GM20431 (cell line): ENCODE measurements around the gene SLC25A51.

ENCODE experiments used
- in situ Hi-C: fragments of 300-500 bp; cut with MseI, MboI; formaldehyde crosslinking; loops from one replicate; pipeline ENCODE4 v1.15.0; 2020; ENCODE audit warnings: low sequenced_read_pairs; ENCODE audit not compliant: unreplicated experiment

SLC25A51 gene

GRCh38 chr9:37922363-37923117 is 18.6 kb upstream of the SLC25A51 start:
- in situ Hi-C loops: loop anchor here (10.0 to 25.0 kb wide), 4 partner anchors 142 to 440 kb away; partner anchors contain the start of gene SHB

GRCh38 chr9:37921546-37922300 is 17.8 kb upstream of the SLC25A51 start:
- in situ Hi-C loops: loop anchor here (10.0 to 25.0 kb wide), 4 partner anchors 143 to 441 kb away; partner anchors contain the start of gene SHB

DNA sequence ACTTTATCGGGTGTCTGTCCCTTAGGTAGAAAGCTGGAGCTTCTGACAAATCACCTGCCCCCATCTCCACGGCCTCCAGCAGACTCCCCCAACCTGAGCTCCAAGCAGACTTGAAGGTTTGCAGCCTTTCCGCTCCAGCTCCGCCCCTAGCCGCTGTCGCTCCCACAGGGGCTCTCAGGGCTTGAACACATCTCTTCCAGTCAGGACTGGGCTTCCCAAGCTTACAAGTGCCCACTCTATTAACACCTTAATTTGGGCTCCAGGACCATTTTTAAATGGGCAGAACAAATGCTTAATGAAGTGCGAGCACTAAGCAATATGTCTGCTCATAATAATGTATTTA is 17.2 kb upstream of the SLC25A51 start:
- in situ Hi-C loops: loop anchor here (10.0 to 25.0 kb wide), 4 partner anchors 144 to 441 kb away; partner anchors contain the start of gene SHB

DNA sequence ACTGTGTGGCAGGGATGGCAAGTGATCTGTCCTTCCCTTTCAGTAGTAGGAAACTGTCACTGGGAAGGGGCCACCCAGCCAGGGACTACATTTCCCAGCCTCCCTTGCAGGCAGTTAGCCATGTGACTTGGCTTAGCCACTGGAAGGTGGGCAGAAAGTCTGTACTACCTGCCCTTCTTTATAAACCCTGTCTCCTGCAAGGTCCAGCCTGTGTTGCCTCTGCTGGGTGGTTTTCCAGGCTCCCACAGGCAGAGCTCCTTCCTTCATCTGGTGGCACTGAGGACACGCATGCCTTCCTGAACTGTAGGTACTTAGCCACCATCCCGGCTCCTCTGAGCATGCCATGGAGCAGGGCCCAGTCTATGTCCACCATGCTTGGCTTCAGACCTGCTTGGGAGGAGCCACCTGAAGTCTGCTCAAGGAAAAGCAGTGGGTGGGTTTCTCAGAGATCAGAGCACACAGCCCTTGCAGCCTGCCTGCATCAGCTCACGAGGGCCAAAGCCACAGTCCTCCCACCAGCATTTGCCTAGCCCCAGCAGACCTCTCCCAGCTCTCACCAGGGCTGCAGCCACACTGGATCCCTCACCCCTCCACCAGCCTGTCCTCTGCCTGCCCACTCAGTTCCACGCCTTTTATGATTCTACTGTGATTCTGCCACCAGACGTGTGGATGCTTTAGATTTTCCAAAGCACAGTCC is 16.7 kb upstream of the SLC25A51 start:
- in situ Hi-C loops: loop anchor here (10.0 to 25.0 kb wide), 4 partner anchors 144 to 442 kb away; partner anchors contain the start of gene SHB

DNA sequence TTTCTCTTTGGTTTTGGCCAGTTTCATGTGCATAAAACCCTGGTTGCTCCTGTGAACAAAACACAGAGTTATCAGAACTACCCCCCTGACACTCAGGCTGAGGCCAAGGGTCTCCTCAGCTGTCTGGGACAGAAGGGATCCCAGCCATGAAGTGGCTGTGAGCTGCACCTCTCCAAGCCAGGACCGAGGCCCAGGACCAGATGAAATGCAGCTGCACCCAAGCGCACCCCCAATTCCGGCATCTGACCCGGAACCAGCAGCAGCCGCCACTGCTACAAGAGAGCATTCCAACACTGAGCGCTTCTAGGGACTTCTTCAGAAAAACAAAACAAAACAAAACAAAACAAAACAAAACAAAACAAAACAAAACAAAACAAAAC is 16.0 kb upstream of the SLC25A51 start:
- in situ Hi-C loops: loop anchor here (10.0 to 25.0 kb wide), 4 partner anchors 145 to 442 kb away; partner anchors contain the start of gene SHB

DNA sequence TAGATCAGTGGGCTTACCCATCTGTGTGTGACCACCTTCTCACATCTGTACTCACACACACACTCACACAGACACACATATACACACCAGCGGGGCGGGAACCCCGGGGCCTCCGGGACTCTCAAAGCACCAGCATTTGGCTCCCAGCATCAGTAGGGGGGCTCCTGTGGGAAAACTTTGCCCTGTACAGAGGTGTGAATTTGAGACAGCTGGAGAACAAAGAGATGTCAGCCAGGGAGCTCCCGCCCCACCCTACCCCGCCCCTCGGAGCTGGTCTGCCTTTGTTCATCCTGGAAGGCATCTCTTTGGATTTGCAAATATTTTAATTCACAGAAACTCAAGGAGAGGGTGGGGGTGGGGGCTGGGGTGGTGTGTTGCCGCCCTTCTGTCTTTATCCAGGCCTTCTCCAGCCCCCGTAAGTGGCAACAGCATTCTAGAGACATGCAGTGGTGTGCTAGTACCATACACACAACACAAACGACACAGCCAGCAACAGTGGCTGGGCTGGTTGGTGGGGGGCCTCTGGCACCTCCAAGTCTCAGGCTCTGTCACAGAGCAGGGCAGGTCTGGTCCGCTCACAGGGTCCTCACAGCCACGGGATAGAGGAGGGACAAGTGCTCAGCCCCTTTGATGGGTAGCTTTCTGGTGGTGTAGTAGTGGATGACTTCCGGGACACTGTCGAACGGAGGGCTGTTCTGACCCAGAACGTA is 15.5 kb upstream of the SLC25A51 start:
- in situ Hi-C loops: loop anchor here (25.0 kb wide), 3 partner anchors 243 to 443 kb away; no protein-coding TSS in a partner anchor

DNA sequence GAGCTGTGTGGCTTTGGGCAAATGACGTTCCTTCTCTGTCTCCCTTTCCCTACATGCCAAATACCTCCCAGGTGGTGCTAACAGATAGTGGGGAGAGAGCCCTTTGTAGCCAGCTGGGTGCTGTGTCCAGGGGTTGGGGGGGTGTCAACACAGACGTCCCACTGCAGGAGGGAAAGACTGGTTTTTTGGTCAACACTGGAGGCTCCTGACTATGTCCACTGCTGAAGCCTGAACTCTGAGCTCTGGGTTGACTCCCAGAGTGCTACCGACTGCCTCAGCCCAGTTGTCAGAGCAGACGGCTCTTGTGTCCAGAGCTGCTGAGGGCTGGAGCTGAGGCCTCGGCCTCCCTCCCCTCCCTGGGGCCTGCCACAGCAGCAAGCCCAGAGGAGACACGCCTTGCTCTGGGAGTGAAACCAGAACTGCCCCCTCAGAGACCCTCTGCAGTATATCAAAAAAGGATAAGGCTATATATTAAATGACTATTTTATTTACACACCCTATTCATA is 14.8 kb upstream of the SLC25A51 start:
- in situ Hi-C loops: loop anchor here (25.0 kb wide), 3 partner anchors 244 to 444 kb away; no protein-coding TSS in a partner anchor

GRCh38 chr9:37917801-37918664 is 14.1 kb upstream of the SLC25A51 start:
- in situ Hi-C loops: loop anchor here (25.0 kb wide), 3 partner anchors 244 to 444 kb away; no protein-coding TSS in a partner anchor

DNA sequence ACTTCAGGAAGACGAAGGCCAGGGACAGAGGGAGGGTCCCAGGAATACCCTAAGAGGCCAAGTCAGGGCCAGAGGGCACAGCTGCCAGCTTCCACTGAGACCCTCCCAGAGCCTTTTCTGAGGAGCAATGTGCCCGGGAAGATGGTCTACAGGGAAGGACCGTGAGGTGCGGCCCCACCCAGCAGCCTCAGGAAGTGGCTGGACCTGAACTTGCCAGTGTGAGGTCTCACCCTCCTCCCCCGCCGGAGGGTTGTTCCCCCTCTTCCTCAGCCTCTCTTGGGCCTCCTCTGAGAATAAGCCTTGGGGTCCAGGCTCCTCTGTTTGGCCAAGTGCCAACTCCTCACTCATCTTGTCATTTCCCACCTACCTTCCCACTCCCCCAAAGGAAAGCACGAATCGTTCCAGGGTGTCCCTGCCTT is 13.4 kb upstream of the SLC25A51 start:
- in situ Hi-C loops: loop anchor here (25.0 kb wide), 3 partner anchors 245 to 445 kb away; no protein-coding TSS in a partner anchor

DNA sequence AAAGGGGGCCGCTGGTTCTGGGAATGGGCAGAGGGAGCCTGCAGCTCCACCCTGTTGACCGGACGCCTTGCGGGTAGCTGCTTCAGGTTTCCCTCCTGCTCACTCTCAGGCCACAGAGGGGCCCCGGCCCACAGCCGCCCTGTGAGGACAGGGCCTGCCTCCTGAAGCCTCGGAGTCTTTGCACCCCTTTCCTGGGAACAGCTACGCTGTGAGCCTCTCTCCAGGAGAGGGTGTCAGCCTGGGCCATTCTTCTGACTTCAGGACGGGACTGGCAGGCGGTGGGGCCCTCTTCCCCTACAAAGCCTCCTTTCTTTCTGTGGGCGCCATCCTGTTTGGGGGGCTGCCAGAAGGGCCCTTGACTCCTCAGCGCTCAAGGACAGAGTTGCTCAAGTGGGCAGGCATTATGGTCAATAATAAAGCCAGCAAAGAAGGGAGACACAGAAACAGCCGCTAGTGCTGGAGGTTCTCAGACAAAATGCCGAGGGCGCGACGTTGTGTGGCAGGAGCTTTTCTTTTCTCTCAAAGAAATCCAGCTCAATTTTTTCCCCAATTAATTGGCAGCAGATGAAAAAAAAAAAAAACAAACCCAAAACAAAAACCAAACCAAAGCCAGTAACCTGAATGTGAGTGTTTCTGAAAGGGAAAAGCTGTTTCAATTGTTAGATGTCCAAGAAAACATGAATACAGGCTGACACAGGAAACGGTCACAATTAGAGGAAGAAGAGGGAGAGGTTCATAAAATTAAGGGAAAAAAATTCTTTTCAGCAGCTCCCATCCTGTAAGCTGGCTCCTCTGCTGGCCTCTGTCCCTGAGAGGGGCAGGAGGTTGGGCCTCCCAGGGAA is 12.8 kb upstream of the SLC25A51 start:
- in situ Hi-C loops: loop anchor here (25.0 kb wide), 3 partner anchors 246 to 446 kb away; no protein-coding TSS in a partner anchor

- in situ Hi-C loops: loop anchor here (25.0 kb wide), 3 partner anchors 246 to 446 kb away; no protein-coding TSS in a partner anchor
These were observed 12.1 kb upstream of the SLC25A51 start for GRCh38 chr9:37915911-37916470.

GRCh38 chr9:37914701-37915358 is 10.9 kb upstream of the SLC25A51 start:
- in situ Hi-C loops: loop anchor here (25.0 kb wide), 3 partner anchors 247 to 447 kb away; no protein-coding TSS in a partner anchor

DNA sequence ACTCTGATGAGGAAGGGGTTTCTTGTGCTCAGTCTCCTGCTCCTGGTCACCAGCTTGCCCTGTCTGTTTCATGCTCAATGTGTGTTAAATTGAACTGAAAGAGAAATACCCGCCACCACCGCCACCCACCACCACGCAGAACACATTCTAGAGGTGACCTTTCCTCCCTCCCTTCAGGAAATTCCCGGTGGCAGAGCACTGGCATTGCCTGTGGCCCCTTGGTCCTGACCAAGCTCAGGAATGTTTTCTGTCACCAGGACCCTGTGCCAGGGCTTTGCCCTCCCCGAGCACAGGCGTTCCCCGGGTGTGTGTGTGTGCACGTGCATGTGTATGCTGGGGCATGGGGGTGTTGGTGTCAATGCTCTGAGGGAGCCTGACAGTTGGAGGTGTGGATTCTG is 10.2 kb upstream of the SLC25A51 start:
- in situ Hi-C loops: loop anchor here (25.0 kb wide), 3 partner anchors 248 to 448 kb away; no protein-coding TSS in a partner anchor

- in situ Hi-C loops: loop anchor here (25.0 kb wide), 3 partner anchors 249 to 449 kb away; no protein-coding TSS in a partner anchor
These were observed 9.7 kb upstream of the SLC25A51 start for GRCh38 chr9:37913480-37914153.

- in situ Hi-C loops: loop anchor here (25.0 kb wide), 3 partner anchors 251 to 451 kb away; no protein-coding TSS in a partner anchor
These were observed 7.3 kb upstream of the SLC25A51 start for GRCh38 chr9:37911271-37911681.

DNA sequence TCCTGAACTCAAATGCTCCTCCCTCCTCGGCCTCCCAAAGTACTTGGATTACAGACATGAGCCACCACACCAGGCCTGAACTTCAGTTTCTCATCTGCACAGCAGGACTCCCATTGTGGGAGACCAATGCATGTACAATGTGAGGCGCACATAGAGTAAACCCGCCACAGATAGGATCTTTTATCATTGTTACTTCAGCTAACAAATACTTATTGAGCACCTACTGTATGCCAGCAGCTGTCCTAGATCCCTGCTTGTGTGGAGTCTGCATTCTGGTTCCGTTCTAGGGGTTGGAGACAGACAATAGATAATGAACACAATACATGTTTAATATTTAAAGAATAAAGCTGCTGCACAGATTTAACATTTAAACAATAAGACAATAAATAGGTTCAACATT is 6.3 kb upstream of the SLC25A51 start:
- in situ Hi-C loops: loop anchor here (25.0 kb wide), 3 partner anchors 252 to 452 kb away; no protein-coding TSS in a partner anchor
